GM18520 (cell line): Measurements from ENCODE around the gene NLRP6.

Source experiments
- ATAC-seq: cut with Tn5 transposase; IDR thresholded peaks from one replicate; pipeline ENCODE4 v1.9.1; 2021; ENCODE audit not compliant: unreplicated experiment

NLRP6 gene

GRCh38 chr11:292211-293121 lies 14.3 kb downstream of the NLRP6 start:
- no peak for ATAC-seq

DNA sequence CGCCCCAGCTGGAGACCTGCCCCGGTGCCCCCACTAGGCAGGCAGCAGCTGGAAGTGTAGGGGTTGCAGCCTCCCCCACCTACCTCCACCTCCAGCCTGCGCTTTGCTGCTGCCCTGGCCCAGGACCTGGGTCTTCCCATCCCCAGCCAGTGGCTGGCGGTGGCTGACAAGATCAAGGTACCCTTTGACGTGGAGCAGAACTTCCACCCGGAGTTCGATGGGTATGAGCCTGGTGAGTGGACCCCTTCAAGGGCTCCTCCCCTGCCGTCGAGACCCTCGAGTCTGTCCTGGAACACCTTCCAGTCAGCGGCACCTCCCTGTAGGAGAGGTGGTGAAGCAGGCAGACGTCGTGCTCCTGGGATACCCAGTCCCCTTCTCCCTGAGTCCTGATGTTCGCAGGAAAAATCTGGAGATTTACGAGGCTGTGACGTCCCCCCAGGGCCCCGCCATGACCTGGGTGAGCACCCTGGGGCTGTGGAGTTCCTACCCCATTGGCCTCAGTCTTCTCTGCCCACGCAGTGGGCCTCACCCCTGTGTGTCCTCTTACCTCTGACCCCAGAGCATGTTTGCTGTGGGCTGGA lies 15.2 kb downstream of the NLRP6 start:
- no peak for ATAC-seq

- no peak for ATAC-seq
Measured at GRCh38 chr11:293852-294661, 15.8 kb downstream of the NLRP6 start.

DNA sequence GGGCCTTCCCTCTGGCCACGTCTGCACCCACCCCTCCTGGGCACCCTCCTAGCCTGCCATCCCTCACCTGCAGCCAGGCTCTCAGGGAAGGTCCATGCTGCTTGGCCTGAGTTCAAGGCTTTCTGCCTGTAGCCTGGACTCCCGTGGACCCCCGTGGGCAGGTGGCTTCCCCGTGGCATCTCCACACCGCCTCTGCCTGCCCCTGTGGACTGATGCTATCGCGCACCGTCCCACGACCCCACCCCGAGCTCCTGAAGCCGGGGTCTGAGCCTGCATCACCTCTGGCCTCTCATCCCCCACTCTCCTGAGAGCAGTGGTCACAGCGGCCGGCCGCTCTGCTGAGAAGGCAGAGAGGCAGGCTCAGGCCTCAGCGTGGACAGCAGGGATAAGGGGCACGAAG lies 16.6 kb downstream of the NLRP6 start:
- ATAC-seq, result no peak

GRCh38 chr11:295351-296170 lies 17.4 kb downstream of the NLRP6 start:
- ATAC-seq, result no peak

- ATAC-seq, result no peak
Measured at GRCh38 chr11:296171-297050, 18.2 kb downstream of the NLRP6 start.

DNA sequence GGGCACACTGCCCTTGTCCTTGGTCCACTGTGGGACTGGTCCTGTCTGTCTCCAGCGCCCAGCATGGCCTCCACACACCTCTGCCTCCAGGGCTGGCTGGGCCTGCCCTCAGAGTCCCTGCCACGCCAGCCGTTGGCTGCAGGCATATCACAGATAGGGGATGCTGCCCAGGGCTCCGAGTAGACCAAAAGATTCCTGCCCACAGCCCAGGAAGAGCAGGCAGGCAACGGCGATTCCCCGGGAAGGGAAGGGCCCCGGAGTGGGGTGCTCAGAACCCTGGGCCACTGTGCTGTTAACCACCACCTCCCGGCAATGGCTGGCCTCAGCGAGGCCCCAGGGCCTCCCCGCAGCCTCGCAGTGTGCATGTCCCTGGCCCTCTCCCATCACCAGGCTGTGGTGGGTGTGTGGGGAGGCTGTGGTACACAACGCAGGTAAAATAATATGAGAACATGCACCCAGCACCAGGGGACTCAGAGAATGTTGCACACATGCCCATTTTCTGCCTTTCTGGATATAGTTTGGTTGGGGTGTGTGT lies 18.9 kb downstream of the NLRP6 start:
- no peak for ATAC-seq

- no peak for ATAC-seq
Measured at GRCh38 chr11:297586-298405, 19.6 kb downstream of the NLRP6 start.

GRCh38 chr11:298406-299065 lies 20.3 kb downstream of the NLRP6 start:
- no peak for ATAC-seq

DNA sequence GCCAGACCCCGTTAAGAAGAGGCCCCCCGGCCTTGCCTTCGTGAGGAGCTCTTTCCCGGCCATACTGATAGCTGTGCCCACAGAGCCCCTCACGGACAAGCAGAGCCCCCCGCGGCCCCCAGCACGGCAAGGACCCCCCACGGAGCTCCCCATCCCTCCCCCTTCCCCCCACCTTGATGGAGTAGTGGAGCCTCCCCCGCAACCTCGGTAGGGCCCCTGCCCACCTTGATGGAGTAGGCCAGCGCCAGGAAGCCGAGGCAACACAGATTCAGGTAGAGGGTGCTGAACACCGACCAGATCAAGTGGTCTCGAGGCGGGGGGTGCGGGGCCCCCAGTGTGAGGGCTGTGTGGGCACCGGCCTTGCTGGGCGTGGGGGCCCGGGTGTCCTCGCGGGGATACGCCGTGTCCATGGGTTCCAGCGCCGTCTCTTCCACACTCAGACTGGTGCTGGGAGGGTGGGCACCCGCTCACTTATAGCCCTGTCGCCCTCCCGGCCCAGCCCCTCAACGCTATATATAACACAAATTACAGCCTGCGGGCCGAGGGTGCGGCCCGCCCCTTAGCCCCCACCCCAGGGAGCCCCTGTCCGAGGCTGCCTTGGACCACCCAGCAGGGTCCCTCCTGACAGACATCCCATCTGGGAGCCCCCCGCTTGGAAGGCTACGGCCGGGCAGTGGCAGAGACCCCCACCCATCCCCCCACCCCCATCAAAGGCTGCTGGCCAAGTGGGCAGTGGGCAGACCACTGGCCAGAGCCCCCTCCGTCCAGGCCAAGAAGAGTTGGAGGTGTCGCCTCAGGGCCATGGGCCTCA lies 21.1 kb downstream of the NLRP6 start, which contains the start of gene IFITM5:
Gene IFITM5 (minus strand): TSS at position 446 of the 811 bp plus-strand sequence. CDS start 36 bp downstream, at position 410.
- ATAC-seq, result no peak

DNA sequence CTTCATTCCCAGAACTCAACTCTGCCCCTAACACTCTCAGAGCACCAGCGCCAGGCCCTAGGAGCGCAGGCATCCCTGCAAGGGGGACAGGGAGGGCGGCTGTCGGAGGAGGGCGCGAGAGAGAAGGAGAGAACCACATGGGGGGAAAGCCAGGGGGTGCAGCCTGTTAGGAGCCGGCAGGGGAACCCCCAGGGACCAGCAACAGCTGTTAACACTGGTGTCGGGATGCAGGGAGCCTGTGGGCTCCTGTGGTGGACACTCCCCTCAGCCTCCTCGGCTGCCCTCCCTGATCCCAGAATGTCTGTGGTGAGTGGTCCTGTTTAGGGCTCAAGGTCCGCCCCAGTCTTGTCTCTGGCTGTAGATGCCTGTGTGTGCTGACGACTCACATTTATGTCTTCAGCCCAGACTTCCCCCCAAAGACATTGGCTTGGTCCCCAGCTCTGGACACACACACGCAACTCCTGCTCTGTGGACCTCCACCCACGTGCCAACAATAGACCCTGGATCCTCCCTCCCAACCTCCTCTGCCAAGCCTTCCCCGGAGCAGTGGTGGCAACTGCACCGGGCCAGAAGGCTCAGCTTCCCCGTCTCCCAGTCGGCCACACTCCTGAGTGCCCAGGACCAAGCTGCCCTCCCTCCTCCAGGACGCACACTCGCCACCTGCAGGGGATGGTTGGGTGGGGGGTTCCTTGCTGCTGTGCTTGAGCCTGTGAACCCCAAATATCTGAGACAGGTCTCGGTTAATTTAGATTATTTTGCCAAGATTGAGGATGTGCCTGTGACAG lies 21.9 kb downstream of the NLRP6 start:
- no peak for ATAC-seq

GRCh38 chr11:303363-303762 lies 25.2 kb downstream of the NLRP6 start:
- ATAC-seq, result no peak

- no peak for ATAC-seq
Measured at GRCh38 chr11:304061-304506, 25.9 kb downstream of the NLRP6 start.

GRCh38 chr11:304915-305843 lies 27.0 kb downstream of the NLRP6 start:
- ATAC-seq, result no peak

DNA sequence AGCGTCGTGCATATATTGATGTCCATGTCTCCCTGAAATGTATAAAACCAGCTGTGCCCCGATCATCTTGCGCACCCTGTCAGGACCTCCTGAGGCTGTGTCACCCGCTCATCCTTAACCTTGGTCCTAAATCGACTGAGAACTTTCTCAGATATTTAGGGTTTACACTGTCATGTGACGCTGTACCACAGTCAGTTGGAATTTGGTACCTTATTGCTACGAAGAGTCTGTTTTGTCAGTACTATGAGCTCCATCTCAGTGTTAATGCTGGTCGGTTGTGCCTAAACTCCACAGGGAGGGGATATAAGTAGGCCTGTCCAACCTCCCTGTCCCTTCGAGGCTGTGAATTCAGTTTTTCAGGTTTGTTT lies 27.6 kb downstream of the NLRP6 start:
- ATAC-seq, result no peak
